HG03460 (cell line): ENCODE data around the gene PEX10.

Experiments
- ATAC-seq: cut with Tn5 transposase; IDR thresholded peaks from one replicate; pipeline ENCODE4 v1.9.1; 2021; ENCODE audit not compliant: unreplicated experiment

Gene PEX10

GRCh38 chr1:2391041-2391930, 21.1 kb downstream of the PEX10 start, which contains the start of the genes MORN1 and RER1:
Gene MORN1 (minus strand): TSS chr1:2391554. CDS start chr1:2391533, 21 bp downstream.
Gene RER1 (plus strand): TSS chr1:2391841. CDS start chr1:2395791, 3,950 bp downstream.
- peak; percentile 86 for ATAC-seq

DNA sequence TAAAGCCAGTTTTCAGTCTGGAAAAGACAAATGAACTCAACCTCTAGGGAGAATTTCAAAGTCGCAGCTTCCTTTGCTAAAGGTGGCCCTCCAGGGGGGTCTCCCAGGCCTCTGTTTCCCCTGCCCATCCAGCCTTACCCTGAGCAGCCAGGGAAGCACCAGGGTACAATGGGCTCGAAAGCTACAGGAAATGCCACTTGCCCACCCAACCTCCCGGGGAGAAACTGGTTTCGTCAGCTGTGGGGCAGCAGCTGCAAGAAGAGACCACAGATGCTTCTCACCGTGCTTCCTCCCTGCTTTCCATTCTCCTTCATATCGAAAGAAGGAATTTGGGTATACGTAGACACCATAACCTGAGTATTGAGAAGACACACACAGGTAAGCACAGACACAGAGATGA, 22.7 kb downstream of the PEX10 start:
- no peak for ATAC-seq

GRCh38 chr1:2388004-2388913, 24.1 kb downstream of the PEX10 start:
- no peak for ATAC-seq

DNA sequence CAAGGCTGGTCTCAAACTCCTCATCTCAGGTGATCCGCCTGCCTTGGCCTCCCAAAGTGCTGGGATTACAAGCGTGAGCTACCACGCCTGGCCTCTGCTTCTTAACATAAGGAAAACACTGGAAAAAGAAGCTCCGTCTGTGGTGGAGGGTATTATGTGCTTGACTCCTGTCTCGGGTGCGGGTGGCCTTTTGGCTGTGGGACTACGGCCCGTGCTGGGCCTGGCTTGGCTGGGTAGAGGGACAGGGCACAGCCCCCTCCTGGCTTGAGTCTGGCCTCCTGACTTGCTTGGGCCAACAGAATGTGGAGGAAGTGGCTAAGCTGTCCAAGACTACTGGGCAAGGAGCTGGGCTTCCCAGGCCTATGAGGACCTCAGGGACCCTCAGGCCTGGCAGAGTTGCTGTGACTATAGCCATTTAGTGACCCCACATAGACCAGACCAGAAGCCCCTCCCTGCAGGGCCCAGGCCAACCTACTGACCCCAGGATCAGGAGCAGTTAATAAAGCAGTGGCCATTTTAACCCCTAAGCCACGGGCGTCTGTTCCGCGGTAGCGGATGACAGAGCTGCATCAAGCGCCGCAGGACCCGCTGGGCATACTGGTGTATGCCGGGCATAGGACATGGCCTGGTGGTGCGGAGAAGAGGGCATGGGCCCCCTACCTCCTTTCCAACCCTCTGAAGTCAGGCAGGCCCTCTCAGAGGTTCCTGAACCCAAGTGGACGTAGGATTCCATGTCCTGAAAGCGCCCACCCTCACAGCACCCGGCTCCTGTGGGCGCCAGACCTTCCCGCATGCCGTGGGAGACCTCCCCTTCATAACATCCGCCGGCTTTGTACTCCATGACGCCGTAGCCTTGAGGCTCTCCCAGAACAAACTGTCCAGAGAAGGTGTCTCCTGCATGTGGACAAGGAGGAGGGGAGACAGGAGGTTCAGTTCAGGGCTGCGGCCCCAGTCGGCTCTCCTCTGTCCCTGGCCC, 25.4 kb downstream of the PEX10 start:
- ATAC-seq: no peak

DNA sequence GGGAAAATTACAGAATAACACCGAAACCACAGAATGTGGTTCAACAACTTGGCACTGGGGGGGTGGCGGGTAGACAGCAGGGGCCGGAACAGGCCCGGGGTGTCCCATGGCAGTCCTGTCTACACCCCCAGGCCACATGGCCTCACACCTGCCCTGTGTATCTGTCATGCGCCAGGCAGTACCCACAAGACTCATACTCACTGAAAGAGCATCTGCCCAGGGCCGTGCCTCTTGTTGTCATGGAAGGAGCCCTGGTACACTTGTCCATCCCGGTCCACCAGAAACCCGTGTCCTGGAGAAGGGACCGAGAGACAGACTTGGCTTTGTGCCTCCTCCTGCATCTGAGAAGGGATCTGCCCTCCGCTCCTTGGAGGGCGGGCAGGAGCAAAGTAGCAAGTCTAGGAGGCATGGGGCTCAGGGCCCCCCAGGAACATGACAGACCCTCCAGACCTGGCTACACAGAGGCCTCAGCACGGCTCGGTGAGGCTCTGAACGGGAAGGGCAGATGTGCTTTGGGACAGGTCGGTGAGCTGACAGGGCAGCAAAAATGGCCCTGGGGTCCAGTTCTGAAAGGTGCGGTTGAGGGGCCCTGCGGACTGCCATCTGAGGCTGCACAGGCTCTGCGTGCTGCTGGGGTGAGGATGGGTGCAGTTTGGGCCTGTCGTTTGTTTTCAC, 26.6 kb downstream of the PEX10 start:
- no peak for ATAC-seq

DNA sequence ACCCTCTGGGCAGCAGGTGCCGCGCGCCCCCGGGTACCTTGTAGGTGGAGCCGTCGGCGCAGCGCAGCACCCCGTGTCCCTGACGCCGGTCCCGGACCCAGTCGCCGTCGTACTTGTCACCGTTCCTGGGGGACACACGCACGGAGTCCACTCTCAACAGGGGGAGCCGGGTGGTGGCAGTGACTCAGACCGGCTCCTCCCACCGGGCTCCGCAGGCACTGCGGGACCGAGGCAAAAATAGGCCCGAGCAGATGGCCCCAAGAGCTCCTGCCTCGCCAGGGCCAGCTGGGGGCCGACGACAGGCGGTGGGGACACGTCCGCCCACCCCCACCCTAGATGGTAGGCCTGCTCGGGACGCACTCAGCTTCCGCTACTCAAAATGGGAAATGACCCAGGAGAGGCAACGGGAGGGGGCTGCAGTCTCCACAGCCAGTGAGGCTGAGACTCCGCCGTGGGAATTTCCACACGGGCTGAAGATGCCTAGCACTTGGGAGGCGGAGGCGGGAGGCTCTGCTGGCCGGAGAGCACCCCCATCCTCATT, 27.4 kb downstream of the PEX10 start:
- no peak for ATAC-seq

- no peak for ATAC-seq
Measured at GRCh38 chr1:2384130-2384860, 28.1 kb downstream of the PEX10 start.

DNA sequence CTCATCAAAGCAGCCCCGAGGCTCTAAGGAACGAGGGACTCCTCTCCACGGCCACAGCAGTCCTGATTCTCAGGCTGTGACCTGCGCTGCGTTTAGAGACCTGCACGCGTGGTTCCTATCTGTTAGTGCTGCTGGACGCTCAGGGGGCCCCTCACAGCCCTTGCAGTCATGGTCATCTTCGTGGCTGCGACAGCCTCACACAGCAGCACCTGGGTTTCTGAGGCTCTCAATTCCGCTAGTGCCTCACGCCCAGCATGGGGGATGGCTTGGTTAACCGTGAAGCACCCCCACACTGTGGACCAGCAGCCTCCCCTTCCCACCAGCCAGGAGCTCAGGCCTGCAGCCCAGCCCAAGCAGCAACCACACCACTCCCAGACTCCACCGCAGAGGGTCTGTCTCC, 28.8 kb downstream of the PEX10 start:
- ATAC-seq: no peak

DNA sequence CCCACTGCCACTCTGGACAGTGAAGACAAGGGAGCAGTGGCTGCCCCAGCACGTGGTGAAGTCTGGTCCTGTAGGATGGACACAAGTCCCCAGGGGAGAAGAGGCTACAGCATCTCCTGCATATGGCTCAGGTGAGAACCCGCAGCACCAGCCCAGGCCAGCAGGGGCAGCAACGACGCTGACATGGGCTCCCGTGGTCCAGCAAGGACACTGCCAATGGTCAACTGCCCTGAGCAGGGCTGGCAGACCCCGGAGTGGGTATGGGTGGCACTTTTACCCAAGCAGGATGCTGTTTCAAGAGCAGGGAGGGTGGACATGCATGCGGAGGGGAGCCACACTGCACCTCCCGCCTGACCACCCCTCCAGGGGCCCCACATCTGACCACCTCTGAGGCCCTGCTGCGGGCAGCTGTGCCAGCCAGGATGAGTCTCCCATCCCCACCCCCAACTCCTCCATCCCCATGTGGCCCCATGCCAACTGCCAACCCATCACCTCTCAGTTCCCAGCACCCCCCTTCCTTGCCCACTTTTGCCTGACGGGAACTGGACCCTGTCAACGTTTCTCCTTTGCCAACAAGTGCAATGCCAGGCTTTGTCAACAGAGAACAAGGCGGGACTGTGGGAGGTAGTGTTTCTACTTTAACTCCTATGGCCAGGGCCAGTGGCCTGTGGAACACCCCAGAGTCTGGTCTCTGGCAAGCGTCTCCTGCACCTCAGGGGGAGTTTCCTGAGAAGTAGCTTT, 29.6 kb downstream of the PEX10 start:
- ATAC-seq: no peak

DNA sequence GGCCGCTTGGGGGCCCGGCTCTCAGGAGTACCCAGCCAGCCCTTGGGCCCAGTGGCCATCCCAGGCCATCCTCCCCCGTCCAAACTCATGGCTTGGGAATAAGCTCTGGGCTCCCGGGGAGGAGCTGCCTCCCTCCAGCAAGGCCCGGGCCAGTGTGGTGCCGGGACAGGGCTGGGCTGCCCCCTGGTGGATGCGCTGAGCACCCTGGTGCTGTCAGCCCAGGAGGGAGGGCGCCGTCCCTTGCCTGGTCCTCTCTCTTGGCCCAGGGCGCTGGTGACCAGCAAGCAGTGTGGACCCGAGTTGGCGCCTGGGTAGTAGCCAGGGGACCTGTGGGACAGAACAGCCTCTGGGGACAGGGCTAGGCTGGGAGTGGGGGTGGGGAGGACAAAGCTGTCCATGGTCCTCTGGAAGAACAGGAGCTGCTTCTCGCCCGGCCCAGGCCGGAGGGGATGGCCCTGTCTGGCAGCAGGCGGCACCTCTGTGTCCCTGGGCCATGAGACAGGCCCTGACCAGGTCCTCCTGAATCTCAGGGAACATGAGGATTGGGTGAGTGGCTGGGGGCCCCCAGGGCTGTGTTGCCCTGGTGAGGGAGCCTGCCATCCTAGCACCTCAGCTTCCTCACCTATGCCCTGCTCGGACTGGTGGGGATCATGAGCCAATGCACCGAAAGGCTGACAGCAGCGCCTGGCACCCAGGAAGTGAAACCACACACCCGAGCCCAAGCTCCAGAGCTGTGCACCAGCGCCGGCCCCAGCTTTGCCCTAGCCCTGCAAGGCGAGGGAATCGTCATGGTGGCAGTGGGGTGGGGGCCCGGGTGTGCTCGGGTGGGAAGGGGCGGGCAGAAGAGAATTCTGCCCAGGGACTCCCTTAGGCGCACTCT, 30.4 kb downstream of the PEX10 start:
- no peak for ATAC-seq

GRCh38 chr1:2380816-2381591, 31.4 kb downstream of the PEX10 start:
- no peak for ATAC-seq

DNA sequence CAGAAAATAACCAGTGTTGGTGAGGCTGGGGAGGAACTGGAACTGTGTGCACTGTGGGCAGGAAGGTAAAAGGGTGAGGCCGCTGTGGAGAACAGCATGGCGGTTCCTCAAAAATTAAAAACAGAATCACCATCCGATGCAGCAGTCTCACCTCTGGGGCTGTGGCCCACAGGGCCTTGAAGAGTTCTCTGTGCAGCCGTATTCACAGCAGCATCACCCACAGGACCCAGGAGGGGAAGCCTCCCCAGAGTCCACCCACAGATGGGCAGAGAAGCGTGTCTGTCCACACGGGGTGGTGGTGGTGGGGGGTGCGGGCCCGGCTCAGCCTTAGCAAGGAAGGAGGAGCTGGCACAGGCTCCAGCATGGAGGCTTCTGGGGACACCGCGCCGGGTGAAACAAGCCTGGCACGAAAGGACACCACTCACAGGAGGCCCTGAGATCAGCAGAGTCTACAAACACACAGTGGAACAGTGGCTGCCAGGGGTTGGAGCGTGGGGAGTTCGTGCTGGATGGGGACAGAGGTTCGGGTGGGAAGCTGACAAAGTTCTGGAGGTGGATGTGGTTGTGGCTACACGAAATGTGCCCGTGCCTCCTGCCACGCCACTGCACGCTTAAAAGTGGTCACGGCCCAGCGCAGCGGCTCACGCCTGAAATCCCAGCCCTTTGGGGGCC, 32.5 kb downstream of the PEX10 start:
- no peak for ATAC-seq

DNA sequence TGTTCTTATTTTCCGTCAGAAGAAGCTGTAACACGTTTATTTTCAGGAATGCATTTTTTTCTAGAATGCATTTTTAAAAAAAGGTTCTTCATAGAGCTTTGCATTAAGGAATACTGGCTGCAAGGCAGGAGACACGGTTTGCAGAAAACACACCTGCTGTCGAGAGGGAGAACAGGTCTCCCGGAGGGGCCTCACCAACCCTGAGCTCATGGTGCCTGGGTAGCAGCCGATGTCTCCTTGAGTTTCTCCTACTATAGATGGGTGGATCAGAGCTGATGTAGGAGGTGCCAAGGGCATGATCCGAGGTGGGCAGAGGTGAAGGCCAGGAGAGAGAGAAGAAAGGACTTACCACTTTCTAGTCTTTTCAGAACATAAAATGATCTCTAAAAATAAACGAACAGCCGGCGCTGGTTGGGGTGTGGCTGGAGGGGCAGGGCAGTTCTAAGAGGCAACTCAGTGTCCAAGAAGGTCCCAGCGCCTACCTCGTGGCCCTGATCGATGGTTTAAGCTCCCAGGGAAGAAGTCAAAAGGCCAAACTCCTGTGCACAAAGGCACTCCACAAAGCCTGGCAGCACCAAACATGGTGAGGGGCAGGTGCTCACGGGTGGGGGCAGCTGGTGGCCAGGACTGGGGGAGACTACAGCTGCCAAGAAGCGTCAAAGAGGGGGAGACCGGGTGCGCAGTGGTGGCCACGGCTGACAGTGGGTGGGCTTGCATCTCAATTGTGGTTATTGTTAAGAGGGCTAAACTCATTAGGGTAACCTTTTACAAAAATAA, 33.2 kb downstream of the PEX10 start:
- no peak for ATAC-seq

- no peak for ATAC-seq
Measured at GRCh38 chr1:2378441-2378851, 33.9 kb downstream of the PEX10 start.

GRCh38 chr1:2377751-2378440, 34.5 kb downstream of the PEX10 start:
- ATAC-seq: no peak
